ENCODE results near the gene USH2A.

DNA sequence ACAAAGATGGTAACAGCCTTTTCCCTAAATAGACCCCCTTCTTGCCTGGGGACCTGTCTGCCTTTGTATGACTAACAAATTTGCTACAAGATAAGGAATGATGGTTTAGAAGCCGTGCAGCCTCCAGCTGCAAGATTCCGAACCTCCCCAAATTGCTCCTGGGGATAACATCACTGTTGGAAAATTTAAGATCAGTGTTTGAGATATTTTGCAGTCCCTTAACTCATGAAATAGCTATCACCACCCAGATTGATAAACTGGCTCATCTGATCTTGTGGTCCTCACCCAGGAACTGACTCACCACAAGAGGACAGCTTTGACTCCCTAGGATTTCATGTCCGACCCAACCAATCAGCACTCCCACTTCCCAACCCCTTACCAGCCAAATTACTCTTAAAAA is 254.7 kb downstream of the USH2A start:
- TF ChIP-seq EP300 (IDR thresholded peaks at IDR 0.05; ENCODE audit: borderline replicate concordance): no peak
- TF ChIP-seq ZBTB7A (IDR thresholded peaks at IDR 0.05; ENCODE audit: low read depth): no peak
